NCI-H1105 treated with DMSO at 0.1 percent for 48 hours (cell line): ENCODE results near the gene PXDN.

ENCODE experiments used
- DNase-seq: peaks from one replicate; lab custom pipeline; 2025; lab: John Stamatoyannopoulos, UW

The PXDN gene

GRCh38 chr2:1665761-1666505 lies 78.4 kb downstream of the PXDN start:
- DNase-seq, result no peak

- no peak for DNase-seq
These were observed 79.6 kb downstream of the PXDN start for GRCh38 chr2:1664698-1665097.

- DNase-seq, result no peak
These were observed 80.2 kb downstream of the PXDN start for GRCh38 chr2:1664076-1664605.

- DNase-seq, result no peak
These were observed 80.7 kb downstream of the PXDN start for GRCh38 chr2:1663621-1664020.

- no peak for DNase-seq
These were observed 81.6 kb downstream of the PXDN start for GRCh38 chr2:1662606-1663180.

GRCh38 chr2:1661891-1662605 lies 82.3 kb downstream of the PXDN start:
- DNase-seq, result no peak

- DNase-seq, result no peak
These were observed 83.4 kb downstream of the PXDN start for GRCh38 chr2:1660656-1661640.

- no peak for DNase-seq
These were observed 84.3 kb downstream of the PXDN start for GRCh38 chr2:1659951-1660565.

- no peak for DNase-seq
These were observed 85.7 kb downstream of the PXDN start for GRCh38 chr2:1658394-1659151.

GRCh38 chr2:1656961-1657841 lies 87.1 kb downstream of the PXDN start:
- no peak for DNase-seq

GRCh38 chr2:1656326-1656960 lies 87.9 kb downstream of the PXDN start:
- no peak for DNase-seq

GRCh38 chr2:1655461-1655860 lies 88.9 kb downstream of the PXDN start:
- no peak for DNase-seq

- no peak for DNase-seq
These were observed 89.5 kb downstream of the PXDN start for GRCh38 chr2:1654696-1655374.

- no peak for DNase-seq
These were observed 90.2 kb downstream of the PXDN start for GRCh38 chr2:1653956-1654695.

- no peak for DNase-seq
These were observed 92.1 kb downstream of the PXDN start for GRCh38 chr2:1652034-1652790.

GRCh38 chr2:1651121-1652033 lies 92.9 kb downstream of the PXDN start:
- no peak for DNase-seq
